ENCODE measurements around the gene TMEM8B. TPM values are rescaled to one million over a fixed set of nuclear protein-coding genes. Genes with fewer than 3 reads are reported as not detected.
A peak's percentile ranks its signal among the peaks of the same experiment; 100 is the strongest.

The TMEM8B gene
- total and polyA plus RNA-seq, 2 donors from 2014 or later = 17.6 to 18.3 TPM

GRCh38 chr9:35789541-35789940, 39.5 kb upstream of the TMEM8B start:
- FAIRE-seq (no peak), DNase-seq (no peak)
- no peak overlapping the region for H3K27ac ChIP-seq (ENCODE audit: low read depth in 2 of 2, low read length in 2 of 2)
- H3K9ac ChIP-seq (ENCODE audit: low read length in 3 of 3) = no peak overlapping the region
- no peak overlapping the region for H3K4me3 ChIP-seq (ENCODE audit: low read length in 3 of 3)
- no peaks in the 10 kb centered on the region for H3K9me3 ChIP-seq (ENCODE audit: control insufficient read depth in 2 of 3, insufficient read depth in 1 of 3, low read length in 3 of 3)
- intact Hi-C loops (cut with DNase I) = no loop called here
- H3K4me1 ChIP-seq (ENCODE audit: control insufficient read depth in 2 of 3, insufficient read depth in 2 of 3, low read depth in 1 of 3, low read length in 3 of 3) = peaks cover 0 to 9% (median 3%) of the 10 kb centered on the region in 3 donors
- TF ChIP-seq CTCF (IDR thresholded peaks at IDR 0.05; ENCODE audit: borderline replicate concordance, extremely low read depth, insufficient read depth) = no peak
- no peaks in the 10 kb centered on the region for H3K36me3 ChIP-seq (ENCODE audit: control insufficient read depth in 2 of 3, insufficient read depth in 3 of 3, low read length in 3 of 3)
- H3K27me3 ChIP-seq (ENCODE audit: control insufficient read depth, insufficient read depth, low read length) = no peaks in the 10 kb centered on the region

- peaks cover 0 to 9% (median 3%) of the 10 kb centered on the region in 3 donors for H3K4me1 ChIP-seq (ENCODE audit: control insufficient read depth in 2 of 3, insufficient read depth in 2 of 3, low read depth in 1 of 3, low read length in 3 of 3)
- FAIRE-seq = no peak
- H3K27me3 ChIP-seq (ENCODE audit: control insufficient read depth, insufficient read depth, low read length) = no peaks in the 10 kb centered on the region
- no peak overlapping the region for H3K4me3 ChIP-seq (ENCODE audit: low read length in 3 of 3)
- no peaks in the 10 kb centered on the region for H3K9me3 ChIP-seq (ENCODE audit: control insufficient read depth in 2 of 3, insufficient read depth in 1 of 3, low read length in 3 of 3)
- H3K36me3 ChIP-seq (ENCODE audit: control insufficient read depth in 2 of 3, insufficient read depth in 3 of 3, low read length in 3 of 3) = no peaks in the 10 kb centered on the region
- TF ChIP-seq CTCF (IDR thresholded peaks at IDR 0.05; ENCODE audit: borderline replicate concordance, extremely low read depth, insufficient read depth) = no peak
- H3K9ac ChIP-seq (ENCODE audit: low read length in 3 of 3) = no peak overlapping the region
- no peak overlapping the region for H3K27ac ChIP-seq (ENCODE audit: low read depth in 2 of 2, low read length in 2 of 2)
- intact Hi-C loops (cut with DNase I) = loop anchor here (5.0 kb wide), 1 partner anchor 92 kb away; no protein-coding TSS in a partner anchor
- DNase-seq = no peak
These were observed 39.0 kb upstream of the TMEM8B start for GRCh38 chr9:35790025-35790384.

GRCh38 chr9:35790385-35791296, 38.4 kb upstream of the TMEM8B start:
- Histone ChIP-seq H3K9ac (ENCODE audit: low read length in 3 of 3) (peak overlapping the region in 1 of 3 donors; percentile 26), H3K36me3 (ENCODE audit: control insufficient read depth in 2 of 3, insufficient read depth in 3 of 3, low read length in 3 of 3) (no peaks in the 10 kb centered on the region), H3K27ac (ENCODE audit: low read depth in 2 of 2, low read length in 2 of 2) (no peak overlapping the region), H3K4me3 (ENCODE audit: low read length in 3 of 3) (no peak overlapping the region), H3K9me3 (ENCODE audit: control insufficient read depth in 2 of 3, insufficient read depth in 1 of 3, low read length in 3 of 3) (no peaks in the 10 kb centered on the region), H3K4me1 (ENCODE audit: control insufficient read depth in 2 of 3, insufficient read depth in 2 of 3, low read depth in 1 of 3, low read length in 3 of 3) (peaks cover 0 to 9% (median 3%) of the 10 kb centered on the region in 3 donors), H3K27me3 (ENCODE audit: control insufficient read depth, insufficient read depth, low read length) (no peaks in the 10 kb centered on the region)
- DNase-seq = peak; percentile 81 to 94 (median 86)
- FAIRE-seq = peak; percentile 52
- peak; percentile 91 for TF ChIP-seq CTCF (IDR thresholded peaks at IDR 0.05; ENCODE audit: borderline replicate concordance, extremely low read depth, insufficient read depth)
- intact Hi-C loops (cut with DNase I) = loop anchor here (5.0 kb wide), 1 partner anchor 92 kb away; no protein-coding TSS in a partner anchor

All from kidney (tissue), 14 donors.